HG03060 (cell line): ENCODE results near the gene FIP1L1.
"Not testable (repeated sequence)": the region's sequence is repeated elsewhere in the genome, so short reads cannot be mapped to it uniquely, and the experiment has no call there.

Experiments used
- ATAC-seq: cut with Tn5 transposase; IDR thresholded peaks from one replicate; pipeline ENCODE4 v1.9.1; 2021; ENCODE audit warnings: low read depth, moderate number of reproducible peaks; ENCODE audit not compliant: unreplicated experiment

Gene FIP1L1, protein sequence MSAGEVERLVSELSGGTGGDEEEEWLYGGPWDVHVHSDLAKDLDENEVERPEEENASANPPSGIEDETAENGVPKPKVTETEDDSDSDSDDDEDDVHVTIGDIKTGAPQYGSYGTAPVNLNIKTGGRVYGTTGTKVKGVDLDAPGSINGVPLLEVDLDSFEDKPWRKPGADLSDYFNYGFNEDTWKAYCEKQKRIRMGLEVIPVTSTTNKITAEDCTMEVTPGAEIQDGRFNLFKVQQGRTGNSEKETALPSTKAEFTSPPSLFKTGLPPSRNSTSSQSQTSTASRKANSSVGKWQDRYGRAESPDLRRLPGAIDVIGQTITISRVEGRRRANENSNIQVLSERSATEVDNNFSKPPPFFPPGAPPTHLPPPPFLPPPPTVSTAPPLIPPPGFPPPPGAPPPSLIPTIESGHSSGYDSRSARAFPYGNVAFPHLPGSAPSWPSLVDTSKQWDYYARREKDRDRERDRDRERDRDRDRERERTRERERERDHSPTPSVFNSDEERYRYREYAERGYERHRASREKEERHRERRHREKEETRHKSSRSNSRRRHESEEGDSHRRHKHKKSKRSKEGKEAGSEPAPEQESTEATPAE

DNA sequence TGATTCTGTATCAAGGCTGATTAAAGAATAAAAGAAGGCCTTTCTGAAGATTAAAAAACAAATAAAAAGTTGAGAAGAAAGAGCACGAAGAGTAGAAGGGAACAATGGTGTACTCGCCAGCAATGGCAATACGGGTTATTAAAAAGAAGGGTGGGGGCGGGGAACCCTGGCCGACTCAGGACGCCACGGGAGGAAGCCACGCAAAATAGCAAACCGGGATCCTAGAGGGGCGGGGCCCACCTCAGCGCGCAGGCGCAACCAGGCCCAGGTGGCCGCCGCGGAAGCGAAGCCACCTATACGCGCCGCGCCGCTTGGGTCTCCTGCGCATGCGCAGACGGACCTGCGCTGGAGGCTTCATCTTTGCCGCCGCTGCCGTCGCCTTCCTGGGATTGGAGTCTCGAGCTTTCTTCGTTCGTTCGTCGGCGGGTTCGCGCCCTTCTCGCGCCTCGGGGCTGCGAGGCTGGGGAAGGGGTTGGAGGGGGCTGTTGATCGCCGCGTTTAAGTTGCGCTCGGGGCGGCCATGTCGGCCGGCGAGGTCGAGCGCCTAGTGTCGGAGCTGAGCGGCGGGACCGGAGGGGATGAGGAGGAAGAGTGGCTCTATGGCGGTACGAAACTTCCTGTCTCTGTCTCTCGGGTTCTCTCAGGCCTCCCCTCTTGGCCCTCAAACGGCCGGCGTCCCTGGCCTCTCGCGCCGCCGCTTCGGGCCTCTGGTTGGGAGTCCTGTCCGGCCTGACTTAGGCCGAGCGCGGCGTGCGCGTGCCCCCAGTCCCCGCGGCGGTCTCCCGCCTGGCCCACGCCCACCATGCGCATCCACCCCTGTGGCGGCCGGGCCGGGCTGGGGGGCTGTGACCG, at the start of gene FIP1L1:
Gene FIP1L1 (plus strand): TSS at position 323 of the 852 bp plus-strand sequence. CDS start 198 bp downstream, at position 521.
- peak; percentile 91 for ATAC-seq

DNA sequence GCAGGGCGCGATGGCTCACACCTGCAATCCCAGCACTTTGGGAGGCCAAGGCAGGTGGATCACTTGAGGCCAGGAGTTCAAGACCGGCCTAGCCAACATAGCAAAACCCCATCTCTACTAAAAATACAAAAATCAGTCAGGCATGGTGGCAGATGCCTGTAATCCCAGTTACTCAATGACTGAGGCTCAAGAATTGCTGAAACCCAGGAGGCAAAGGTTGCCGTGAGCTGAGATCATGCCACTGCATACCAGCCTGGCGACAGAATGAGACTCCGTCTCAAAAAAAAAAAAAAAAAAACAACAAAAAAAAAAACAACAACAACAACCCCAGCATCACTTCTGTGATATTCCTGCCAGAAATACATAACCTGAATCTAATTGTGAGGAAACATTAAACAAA, 42.5 kb upstream of the FIP1L1 start:
- ATAC-seq = not testable (repeated sequence)

DNA sequence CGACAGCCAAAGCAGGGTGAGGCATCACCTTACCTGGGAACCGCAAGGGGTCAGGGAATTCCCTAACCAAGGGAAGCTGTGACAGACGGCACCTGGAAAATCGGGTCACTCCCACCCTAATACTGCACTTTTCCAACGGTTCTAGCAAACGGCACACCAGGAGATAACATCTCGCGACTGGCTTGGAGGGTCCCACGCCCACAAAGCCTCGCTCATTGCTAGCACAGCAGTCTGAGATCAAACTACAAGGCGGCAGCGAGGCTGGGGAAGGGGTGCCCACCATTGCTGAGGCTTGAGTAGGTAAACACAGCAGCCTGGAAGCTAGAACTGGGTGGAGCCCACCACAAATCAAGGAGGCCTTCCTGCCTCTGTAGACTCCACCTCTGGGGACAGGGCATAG, 37.3 kb upstream of the FIP1L1 start:
- not testable (repeated sequence) for ATAC-seq

DNA sequence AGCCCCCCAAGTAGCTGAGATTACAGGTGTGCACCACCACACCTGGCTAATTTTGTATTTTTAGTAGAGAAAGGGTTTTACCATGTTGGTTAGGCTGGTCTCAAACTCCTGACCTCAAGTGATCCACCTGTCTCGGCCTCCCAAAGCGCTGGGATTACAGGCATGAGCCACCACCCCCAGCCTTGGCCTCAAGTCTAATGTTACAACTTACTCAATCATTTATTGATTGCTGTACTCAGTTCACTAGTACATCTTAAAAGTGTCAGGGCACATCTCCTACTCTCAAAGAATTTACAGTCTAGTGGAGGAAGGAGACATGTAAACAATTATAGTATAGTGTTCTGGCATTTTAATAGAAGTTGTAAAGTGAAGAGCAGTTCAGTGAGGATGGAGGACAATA, 31.0 kb upstream of the FIP1L1 start:
- ATAC-seq = not testable (repeated sequence)

DNA sequence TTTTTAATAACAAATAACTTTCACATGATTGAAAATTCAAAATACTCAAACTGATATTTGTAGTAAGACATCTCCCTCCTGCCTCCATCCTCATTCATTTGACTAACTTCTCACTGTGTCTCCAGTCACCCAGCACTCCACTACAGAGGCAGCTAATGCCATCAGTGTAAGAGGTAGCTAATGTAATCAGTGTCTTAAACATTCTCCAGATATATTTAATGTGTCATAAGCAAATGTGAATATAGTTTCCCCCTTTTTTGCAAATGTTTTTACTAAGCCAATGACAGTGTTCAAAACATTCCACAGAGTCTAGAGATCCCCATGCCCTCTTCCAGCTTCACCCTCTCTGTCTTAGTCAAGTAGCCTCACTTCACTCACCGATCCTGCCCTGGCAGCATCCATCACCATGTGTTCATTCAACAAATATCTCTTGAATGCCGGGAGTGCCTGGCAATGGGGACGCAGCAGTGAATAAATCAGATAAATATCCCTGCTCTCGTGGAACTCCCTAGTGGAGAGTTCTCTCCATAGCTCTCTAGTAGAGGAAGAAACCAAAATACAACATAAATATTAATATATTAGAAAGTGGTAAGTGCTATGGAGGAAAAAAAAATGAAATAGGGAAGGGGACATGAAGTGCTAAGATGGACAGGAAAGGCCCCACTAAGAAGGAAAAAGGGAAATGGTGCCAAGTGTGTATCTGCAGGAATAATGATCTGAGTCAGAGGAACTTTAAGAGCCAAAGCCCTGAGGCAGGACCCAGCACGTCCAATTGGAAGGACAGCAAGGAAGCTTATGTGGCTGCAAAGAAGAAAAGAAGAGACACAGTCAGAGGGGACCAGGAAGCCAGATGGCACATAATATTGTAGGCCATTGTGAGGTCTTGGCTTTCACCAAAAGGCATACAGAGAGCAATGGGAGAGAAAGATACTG, 30.3 kb upstream of the FIP1L1 start:
- ATAC-seq = no peak

DNA sequence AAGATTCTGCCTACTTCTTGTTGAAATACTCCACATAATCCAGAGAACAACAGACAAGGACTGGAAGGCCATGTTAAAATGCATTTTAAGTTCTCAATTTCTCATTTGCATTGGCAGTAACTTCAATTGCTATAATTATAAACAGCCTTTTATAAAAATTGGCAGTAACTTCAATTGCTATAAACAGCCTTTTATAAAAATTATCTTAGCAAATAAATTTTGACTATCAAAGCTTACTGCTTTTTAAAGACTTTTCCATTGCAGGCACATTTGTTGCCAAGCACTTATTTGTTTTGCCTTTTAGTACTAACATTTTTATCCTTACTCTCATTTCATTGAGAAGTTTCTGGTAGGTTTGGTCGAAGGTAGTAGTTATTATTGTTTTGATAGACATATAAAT, 29.4 kb upstream of the FIP1L1 start:
- ATAC-seq = no peak

DNA sequence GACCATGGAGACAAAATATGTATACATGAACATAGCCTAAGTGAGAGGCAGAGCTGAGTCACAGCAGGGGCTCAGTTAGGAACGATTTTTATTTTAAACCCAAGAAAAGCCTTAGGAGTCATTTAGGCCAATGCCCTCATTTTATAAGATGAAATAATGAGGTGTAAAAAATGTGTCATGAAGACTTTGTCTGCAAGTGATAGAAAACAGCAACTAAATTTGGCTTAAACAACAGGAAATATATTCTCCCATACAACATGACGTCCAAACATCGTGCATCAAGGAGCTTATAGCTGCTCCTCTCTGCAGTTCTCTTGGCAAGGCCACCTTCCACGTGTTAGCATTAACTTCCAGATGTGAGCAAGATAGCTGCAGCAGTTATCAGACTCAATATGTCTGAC, 28.4 kb upstream of the FIP1L1 start:
- no peak for ATAC-seq

DNA sequence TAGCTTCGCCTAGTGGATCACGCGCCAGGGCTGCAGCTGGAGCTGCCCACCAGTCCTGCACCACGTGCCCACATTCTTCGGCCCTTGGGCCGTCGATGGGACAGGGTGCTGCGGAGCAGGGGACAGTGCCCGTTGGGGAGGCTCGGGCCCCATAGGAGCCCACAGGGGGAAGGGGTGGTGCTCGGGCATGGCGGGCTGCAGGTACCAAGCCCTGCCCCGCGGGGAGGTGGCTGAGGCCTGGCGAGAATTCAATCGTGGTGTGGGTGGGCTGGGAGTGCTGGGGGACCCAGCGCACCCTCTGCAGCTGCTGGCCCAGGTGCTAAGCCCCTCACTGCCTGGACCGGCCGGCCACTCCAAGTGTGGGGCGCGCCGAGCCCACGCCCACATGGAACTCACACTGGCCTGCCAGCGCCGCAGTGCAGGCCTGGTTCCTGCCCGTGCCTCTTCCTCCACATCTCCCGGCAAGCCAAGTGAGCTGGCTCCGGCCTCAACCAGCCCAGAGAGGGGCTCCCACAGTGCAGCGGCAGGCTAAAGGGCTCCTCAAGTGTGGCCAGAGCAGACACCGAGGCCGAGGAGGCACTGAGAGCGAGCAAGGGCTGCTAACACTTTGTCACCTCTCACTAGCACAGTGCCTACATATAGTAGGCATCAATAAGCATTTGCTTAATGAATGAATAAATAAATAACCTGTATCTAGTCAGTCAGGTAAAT, 23.3 kb upstream of the FIP1L1 start:
- ATAC-seq = no peak

DNA sequence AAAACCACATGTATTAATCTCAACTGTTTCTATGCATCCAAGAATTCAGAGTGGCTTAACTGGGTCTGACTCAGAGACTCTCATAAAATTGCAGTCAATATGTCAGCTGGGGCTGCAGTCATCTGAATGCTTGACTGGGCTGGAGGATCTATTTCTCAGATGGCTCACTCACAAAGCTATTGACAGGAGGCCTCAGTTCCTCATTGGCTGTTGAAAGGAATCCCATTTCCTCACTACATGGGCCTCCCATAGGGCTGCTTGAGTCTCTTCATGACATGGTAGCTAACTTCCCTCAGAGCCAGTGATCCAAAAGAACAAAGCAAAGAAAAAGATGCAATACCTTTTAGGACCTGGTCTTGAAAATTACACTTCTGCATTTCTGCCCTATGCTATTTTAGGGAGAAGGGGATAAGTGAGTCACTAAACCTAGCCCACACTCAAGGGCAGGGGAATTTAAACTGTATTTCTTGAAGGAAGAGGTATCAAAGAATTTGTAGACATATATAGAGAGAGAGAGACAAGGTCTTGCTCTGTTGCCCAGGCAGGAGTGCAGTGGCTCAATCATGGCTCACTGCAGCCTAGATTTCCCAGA, 21.4 kb upstream of the FIP1L1 start:
- no peak for ATAC-seq

DNA sequence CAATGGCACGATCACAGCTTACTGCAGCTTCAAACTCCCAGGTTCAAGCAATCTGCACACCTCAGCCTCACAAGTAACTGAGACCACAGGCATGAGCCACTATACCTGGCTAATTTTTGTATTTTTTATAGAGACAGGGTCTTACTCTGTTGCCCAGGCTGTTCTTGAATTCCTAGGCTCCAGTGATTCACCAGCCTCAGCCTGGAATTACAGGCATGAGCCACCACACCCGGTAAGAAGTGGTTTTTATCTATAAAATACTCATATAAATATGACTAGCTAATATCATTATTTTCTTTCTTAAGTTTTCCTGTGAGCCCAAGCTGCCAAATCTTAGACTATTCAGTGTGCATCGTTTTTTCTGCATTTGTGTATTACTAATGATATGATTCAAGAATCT, 16.0 kb upstream of the FIP1L1 start:
- ATAC-seq = no peak

DNA sequence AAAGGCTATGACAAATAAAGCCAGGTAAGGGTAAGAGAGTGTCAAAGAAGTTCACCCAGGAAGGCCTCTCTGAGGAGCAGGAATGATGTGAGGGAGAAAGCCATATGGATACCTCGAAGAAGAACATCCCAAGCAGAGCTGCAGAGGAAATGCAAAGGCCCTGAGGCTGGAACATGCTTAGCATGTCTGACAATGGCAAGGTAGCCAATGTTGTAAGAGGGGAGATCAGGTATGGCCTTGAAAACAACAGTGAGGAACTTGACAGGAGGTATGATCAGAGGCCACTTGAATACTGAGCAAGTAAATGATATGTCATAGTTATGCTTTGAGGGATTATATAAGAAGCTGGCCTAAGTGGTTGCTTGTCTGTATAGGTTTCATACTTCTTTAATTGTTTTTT, 15.3 kb upstream of the FIP1L1 start:
- no peak for ATAC-seq

DNA sequence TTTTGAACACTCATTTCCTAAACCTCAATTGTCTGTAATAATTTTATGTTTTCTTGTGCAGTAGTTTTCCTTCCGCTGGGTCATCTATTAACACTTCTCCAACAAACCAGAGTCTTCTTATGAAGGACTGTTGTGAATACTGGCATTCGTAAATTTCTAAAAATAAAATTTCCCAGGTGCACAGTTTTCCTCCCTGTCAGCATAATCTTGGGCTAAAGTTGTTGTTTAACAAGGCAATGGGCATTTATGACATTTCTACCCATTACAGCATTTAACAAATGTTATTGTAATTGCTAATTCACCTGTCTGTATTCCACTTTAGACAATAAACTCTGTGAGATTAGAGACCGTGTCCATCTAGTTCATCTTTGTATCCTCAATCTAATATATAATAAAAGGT, 12.8 kb upstream of the FIP1L1 start:
- ATAC-seq = no peak

DNA sequence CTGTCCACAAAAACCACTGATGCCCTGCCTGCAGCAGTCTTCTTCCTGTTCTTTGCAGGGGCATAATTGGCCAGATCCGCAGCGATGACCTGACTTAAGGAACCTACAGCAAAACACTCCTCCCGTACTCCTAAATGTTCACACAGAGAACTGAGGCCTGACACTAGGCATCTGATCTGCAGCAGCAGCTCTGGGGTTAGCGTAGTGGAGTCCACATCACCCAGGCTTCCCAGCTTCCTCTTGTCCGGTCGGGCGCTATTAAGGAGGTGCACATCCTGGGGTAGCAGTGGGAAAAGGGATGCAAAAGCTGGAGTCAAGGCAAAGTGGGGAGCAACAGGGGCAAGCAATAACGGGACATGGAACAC, 12.3 kb upstream of the FIP1L1 start:
- ATAC-seq = no peak

DNA sequence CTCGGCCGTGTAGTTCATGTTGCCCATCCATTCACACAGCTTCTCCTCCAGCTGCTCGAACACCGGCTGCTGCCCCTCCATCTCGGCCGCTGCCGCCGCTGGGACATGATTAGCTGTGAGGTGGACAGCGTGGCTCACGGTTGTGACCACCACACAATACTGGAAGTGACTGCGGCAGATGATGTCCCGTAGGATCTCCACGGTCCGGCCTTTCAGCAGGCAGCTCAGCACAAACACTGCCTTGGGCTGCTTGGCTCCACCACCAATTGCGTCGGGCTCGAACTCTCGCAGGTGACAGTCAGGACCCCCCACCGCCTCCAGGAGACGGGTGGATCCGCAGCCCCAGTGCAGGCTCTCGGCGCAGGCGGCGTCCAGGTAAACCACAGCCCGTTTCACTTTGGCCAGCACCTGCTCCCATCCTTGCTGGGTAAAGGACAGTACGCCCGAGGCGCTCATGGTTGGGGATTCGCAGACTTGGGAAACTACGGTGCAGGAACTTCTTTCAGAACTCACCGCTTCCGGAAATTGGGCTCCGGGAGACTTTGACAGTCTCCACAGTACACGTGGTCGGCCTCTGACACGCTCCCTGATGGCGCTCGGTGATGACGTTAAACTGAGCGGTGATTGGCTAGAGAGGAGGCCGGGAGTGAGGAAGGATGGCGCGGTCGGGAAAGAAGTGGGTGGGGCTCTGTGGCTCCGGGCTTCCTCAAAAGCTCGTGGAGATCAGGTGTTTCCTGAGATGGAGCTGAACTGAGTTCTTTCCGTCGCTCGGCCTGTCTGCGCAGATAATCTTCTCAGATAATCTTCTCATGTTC, 11.7 kb upstream of the FIP1L1 start, which contains the start of gene SCFD2:
Gene SCFD2 (minus strand): TSS at position 576 of the 815 bp plus-strand sequence.
- peak; percentile 91 for ATAC-seq

DNA sequence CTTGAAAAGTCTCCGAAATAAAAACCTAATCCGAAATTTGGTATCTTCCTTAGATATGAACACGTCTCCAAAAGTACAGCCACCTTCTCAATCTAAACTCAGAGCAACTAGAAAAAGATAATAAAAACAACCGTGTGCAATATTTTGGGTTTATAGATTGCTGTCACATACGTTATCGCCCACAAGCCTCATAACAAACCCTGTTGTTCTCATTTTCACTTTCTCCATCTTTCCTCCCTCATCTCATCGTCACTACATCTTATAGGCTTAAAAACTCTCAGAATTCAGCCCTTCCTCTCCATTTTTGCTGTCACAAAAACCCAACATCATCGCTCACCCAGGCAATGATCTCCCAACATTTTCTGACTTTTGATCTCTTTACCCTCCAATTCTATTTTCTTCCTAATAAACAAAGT, 11.1 kb upstream of the FIP1L1 start:
- ATAC-seq = no peak

DNA sequence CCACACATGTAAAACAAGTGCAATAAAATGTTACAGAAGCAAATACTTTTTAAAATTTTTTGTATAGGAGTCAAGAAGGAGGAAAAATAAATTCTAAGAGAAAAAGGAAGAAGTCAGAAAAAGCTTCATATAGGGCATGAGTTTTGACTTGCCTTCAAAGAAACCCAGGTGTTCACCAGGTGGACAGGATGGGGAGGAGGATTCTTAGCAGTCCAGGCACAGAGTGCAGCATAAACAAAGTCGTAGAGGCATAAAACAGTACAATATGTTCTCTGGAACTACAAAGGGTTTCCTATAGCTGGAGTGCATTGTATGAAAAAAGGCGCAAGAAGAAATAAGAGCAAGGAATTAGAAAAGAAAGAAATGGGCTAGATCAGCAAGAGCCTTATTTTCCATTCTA, 9.7 kb upstream of the FIP1L1 start:
- ATAC-seq = no peak

DNA sequence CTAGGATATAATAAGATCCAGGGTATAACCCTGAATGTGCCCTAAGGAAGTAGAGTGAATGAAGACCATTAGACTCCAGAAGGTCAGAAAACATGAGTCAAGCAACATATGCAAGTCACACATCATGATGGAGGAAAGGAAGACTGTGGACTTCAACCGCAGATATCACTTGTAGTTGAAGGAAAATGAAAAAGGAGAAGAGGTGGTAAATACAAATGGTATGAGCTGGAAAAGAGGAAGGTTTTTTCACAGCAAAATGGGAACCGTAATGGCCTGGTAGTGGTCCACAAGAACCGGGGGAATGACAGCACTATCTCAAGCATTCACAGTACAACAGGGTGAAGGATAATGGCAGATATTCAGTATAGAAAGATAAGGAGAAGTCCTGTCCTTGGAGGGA, 6.4 kb upstream of the FIP1L1 start:
- ATAC-seq = no peak

DNA sequence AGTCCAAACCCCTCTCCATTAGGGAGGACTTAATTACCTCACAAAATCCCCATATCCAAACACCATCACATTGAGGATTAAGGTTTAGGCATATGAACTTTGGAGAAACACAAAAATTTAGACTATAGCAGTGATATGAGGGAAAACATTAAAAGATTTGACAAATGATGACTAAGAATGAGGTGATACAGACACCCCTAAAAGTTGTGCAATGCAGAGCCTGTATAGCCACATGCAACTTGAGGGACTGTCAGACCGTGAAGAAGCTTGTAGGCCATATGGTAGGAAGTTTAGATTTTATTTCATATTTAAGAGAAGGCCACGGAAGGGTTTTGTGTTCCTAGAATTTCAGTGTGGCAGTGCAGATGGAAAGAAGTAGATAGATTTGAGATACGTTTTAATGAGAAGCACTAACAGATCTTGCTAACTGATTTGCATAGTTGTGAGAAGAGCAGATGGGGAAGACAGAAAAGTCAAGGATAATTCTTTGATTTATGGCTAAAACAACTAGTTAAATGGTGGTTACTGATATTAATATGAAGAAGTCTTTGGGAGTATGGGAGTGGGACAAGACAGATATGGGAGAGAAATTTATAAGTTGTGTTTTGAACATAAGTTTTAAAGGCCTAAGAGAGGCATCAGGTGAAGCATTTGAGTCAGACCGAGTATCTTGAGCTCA, 5.5 kb upstream of the FIP1L1 start:
- no peak for ATAC-seq
